ENCODE data around the gene ARRDC4. TPM values are rescaled to one million over a fixed set of nuclear protein-coding genes. Genes with fewer than 3 reads are reported as not detected.

Gene ARRDC4
- total and polyA plus RNA-seq, 5 donors from 2014 or later, result 0.28 to 0.59 (median 0.36) TPM; not detected in 1

- ATAC-seq (ENCODE audit: low read depth in 2 of 2) (no peak), DNase-seq (no peak)
- Histone ChIP-seq H3K9me3 (ENCODE audit: control insufficient read depth in 2 of 2, low read length in 2 of 2) (no peaks in the 10 kb centered on the region), H3K4me3 (ENCODE audit: low read depth, low read length) (no peak overlapping the region), H3K36me3 (ENCODE audit: control insufficient read depth, insufficient read depth, low read length) (peaks cover 3% of the 10 kb centered on the region), H3K4me1 (ENCODE audit: control insufficient read depth, insufficient read depth, low read length, poor library complexity, severe bottlenecking) (no peaks in the 10 kb centered on the region), H3K27ac (ENCODE audit: insufficient read depth, low read length, poor library complexity, severe bottlenecking) (no peak overlapping the region), H3K27me3 (ENCODE audit: control insufficient read depth, insufficient read depth, low read length) (no peaks in the 10 kb centered on the region)
- peaks cover 0 to 3% (median 0%) of the 10 kb centered on the region in 4 donors for H3K4me1 Mint-ChIP-seq
- peaks cover 4% of the 10 kb centered on the region for H3K27me3 Mint-ChIP-seq
- H3K4me3 Mint-ChIP-seq, result no peak overlapping the region
- peaks cover 13% of the 10 kb centered on the region for H3K36me3 Mint-ChIP-seq
- no peak overlapping the region for H3K27ac Mint-ChIP-seq
- no peaks in the 10 kb centered on the region for H3K9me3 Mint-ChIP-seq
These were observed 7.4 kb downstream of the ARRDC4 start for GRCh38 chr15:97967881-97968280.

GRCh38 chr15:97968380-97968779, 7.9 kb downstream of the ARRDC4 start:
- H3K9me3 Mint-ChIP-seq, result no peaks in the 10 kb centered on the region
- H3K27ac Mint-ChIP-seq, result no peak overlapping the region
- no peaks in the 10 kb centered on the region for H3K4me1 ChIP-seq (ENCODE audit: control insufficient read depth, insufficient read depth, low read length, poor library complexity, severe bottlenecking)
- H3K27ac ChIP-seq (ENCODE audit: insufficient read depth, low read length, poor library complexity, severe bottlenecking), result no peak overlapping the region
- no peaks in the 10 kb centered on the region for H3K9me3 ChIP-seq (ENCODE audit: control insufficient read depth in 2 of 2, low read length in 2 of 2)
- peaks cover 4% of the 10 kb centered on the region for H3K27me3 Mint-ChIP-seq
- peaks cover 13% of the 10 kb centered on the region for H3K36me3 Mint-ChIP-seq
- H3K36me3 ChIP-seq (ENCODE audit: control insufficient read depth, insufficient read depth, low read length), result peaks cover 3% of the 10 kb centered on the region
- no peak for DNase-seq
- peaks cover 0 to 2% (median 0%) of the 10 kb centered on the region in 4 donors for H3K4me1 Mint-ChIP-seq
- no peak overlapping the region for H3K4me3 Mint-ChIP-seq
- H3K27me3 ChIP-seq (ENCODE audit: control insufficient read depth, insufficient read depth, low read length), result no peaks in the 10 kb centered on the region
- no peak for ATAC-seq (ENCODE audit: low read depth in 2 of 2)
- no peak overlapping the region for H3K4me3 ChIP-seq (ENCODE audit: low read depth, low read length)

GRCh38 chr15:97972366-97972765, 11.9 kb downstream of the ARRDC4 start:
- Histone ChIP-seq H3K27ac (ENCODE audit: insufficient read depth, low read length, poor library complexity, severe bottlenecking) (no peak overlapping the region), H3K9me3 (ENCODE audit: control insufficient read depth in 2 of 2, low read length in 2 of 2) (no peaks in the 10 kb centered on the region), H3K27me3 (ENCODE audit: control insufficient read depth, insufficient read depth, low read length) (no peaks in the 10 kb centered on the region), H3K36me3 (ENCODE audit: control insufficient read depth, insufficient read depth, low read length) (peaks cover 3% of the 10 kb centered on the region), H3K4me3 (ENCODE audit: low read depth, low read length) (no peak overlapping the region), H3K4me1 (ENCODE audit: control insufficient read depth, insufficient read depth, low read length, poor library complexity, severe bottlenecking) (no peaks in the 10 kb centered on the region)
- Mint-ChIP-seq H3K36me3 (peaks cover 13% of the 10 kb centered on the region), H3K27ac (no peak overlapping the region), H3K27me3 (no peaks in the 10 kb centered on the region), H3K4me1 (no peaks in the 10 kb centered on the region), H3K9me3 (no peaks in the 10 kb centered on the region), H3K4me3 (no peak overlapping the region)
- no peak for ATAC-seq (ENCODE audit: low read depth in 2 of 2)
- DNase-seq, result no peak

- Mint-ChIP-seq H3K27ac (no peak overlapping the region), H3K27me3 (no peaks in the 10 kb centered on the region)
These were observed 15.6 kb downstream of the ARRDC4 start for GRCh38 chr15:97976129-97976528.

GRCh38 chr15:97976766-97977503, 16.4 kb downstream of the ARRDC4 start:
- no peaks in the 10 kb centered on the region for H3K4me1 ChIP-seq (ENCODE audit: control insufficient read depth, insufficient read depth, low read length, poor library complexity, severe bottlenecking)
- H3K36me3 Mint-ChIP-seq, result peaks cover 2% of the 10 kb centered on the region

More at GRCh38 chr15:97976129-97976528, 15.6 kb downstream of the ARRDC4 start:
- Mint-ChIP-seq H3K4me1 (peaks cover 0 to 2% (median 0%) of the 10 kb centered on the region in 4 donors), H3K36me3 (peaks cover 10% of the 10 kb centered on the region), H3K9me3 (peaks cover 0 to 2% (median 0%) of the 10 kb centered on the region in 7 donors), H3K4me3 (no peak overlapping the region)
- DNase-seq (no peak), ATAC-seq (ENCODE audit: low read depth in 2 of 2) (no peak)
- no peaks in the 10 kb centered on the region for H3K36me3 ChIP-seq (ENCODE audit: control insufficient read depth, insufficient read depth, low read length)
- H3K9me3 ChIP-seq (ENCODE audit: control insufficient read depth in 2 of 2, low read length in 2 of 2), result no peaks in the 10 kb centered on the region
- no peaks in the 10 kb centered on the region for H3K4me1 ChIP-seq (ENCODE audit: control insufficient read depth, insufficient read depth, low read length, poor library complexity, severe bottlenecking)
- no peaks in the 10 kb centered on the region for H3K27me3 ChIP-seq (ENCODE audit: control insufficient read depth, insufficient read depth, low read length)
- no peak overlapping the region for H3K27ac ChIP-seq (ENCODE audit: insufficient read depth, low read length, poor library complexity, severe bottlenecking)
- H3K4me3 ChIP-seq (ENCODE audit: low read depth, low read length), result no peak overlapping the region

GRCh38 chr15:97977734-97978133, 17.2 kb downstream of the ARRDC4 start:
- H3K9me3 Mint-ChIP-seq, result peaks cover 0 to 2% (median 0%) of the 10 kb centered on the region in 7 donors
- H3K4me3 Mint-ChIP-seq, result no peak overlapping the region
- no peak overlapping the region for H3K27ac Mint-ChIP-seq
- Histone ChIP-seq H3K4me3 (ENCODE audit: low read depth, low read length) (no peak overlapping the region), H3K27me3 (ENCODE audit: control insufficient read depth, insufficient read depth, low read length) (no peaks in the 10 kb centered on the region), H3K27ac (ENCODE audit: insufficient read depth, low read length, poor library complexity, severe bottlenecking) (no peak overlapping the region), H3K36me3 (ENCODE audit: control insufficient read depth, insufficient read depth, low read length) (no peaks in the 10 kb centered on the region), H3K4me1 (ENCODE audit: control insufficient read depth, insufficient read depth, low read length, poor library complexity, severe bottlenecking) (no peaks in the 10 kb centered on the region), H3K9me3 (ENCODE audit: control insufficient read depth in 2 of 2, low read length in 2 of 2) (no peaks in the 10 kb centered on the region)
- H3K4me1 Mint-ChIP-seq, result peaks cover 0 to 3% (median 0%) of the 10 kb centered on the region in 4 donors
- no peaks in the 10 kb centered on the region for H3K27me3 Mint-ChIP-seq
- ATAC-seq (ENCODE audit: low read depth in 2 of 2), result no peak
- no peak for DNase-seq
- no peaks in the 10 kb centered on the region for H3K36me3 Mint-ChIP-seq

More at GRCh38 chr15:97976766-97977503, 16.4 kb downstream of the ARRDC4 start:
- Histone ChIP-seq H3K36me3 (ENCODE audit: control insufficient read depth, insufficient read depth, low read length) (no peaks in the 10 kb centered on the region), H3K27ac (ENCODE audit: insufficient read depth, low read length, poor library complexity, severe bottlenecking) (no peak overlapping the region), H3K9me3 (ENCODE audit: control insufficient read depth in 2 of 2, low read length in 2 of 2) (no peaks in the 10 kb centered on the region), H3K27me3 (ENCODE audit: control insufficient read depth, insufficient read depth, low read length) (no peaks in the 10 kb centered on the region), H3K4me3 (ENCODE audit: low read depth, low read length) (no peak overlapping the region)
- H3K9me3 Mint-ChIP-seq, result peaks cover 0 to 2% (median 0%) of the 10 kb centered on the region in 7 donors
- no peak overlapping the region for H3K27ac Mint-ChIP-seq
- no peak for DNase-seq
- peaks cover 0 to 3% (median 0%) of the 10 kb centered on the region in 4 donors for H3K4me1 Mint-ChIP-seq
- no peak for ATAC-seq (ENCODE audit: low read depth in 2 of 2)
- H3K27me3 Mint-ChIP-seq, result no peaks in the 10 kb centered on the region
- no peak overlapping the region for H3K4me3 Mint-ChIP-seq

GRCh38 chr15:97978401-97979139, 18.1 kb downstream of the ARRDC4 start:
- no peaks in the 10 kb centered on the region for H3K36me3 Mint-ChIP-seq
- no peak for ATAC-seq (ENCODE audit: low read depth in 2 of 2)
- Histone ChIP-seq H3K27me3 (ENCODE audit: control insufficient read depth, insufficient read depth, low read length) (no peaks in the 10 kb centered on the region), H3K4me3 (ENCODE audit: low read depth, low read length) (no peak overlapping the region), H3K27ac (ENCODE audit: insufficient read depth, low read length, poor library complexity, severe bottlenecking) (no peak overlapping the region), H3K9me3 (ENCODE audit: control insufficient read depth in 2 of 2, low read length in 2 of 2) (no peaks in the 10 kb centered on the region), H3K36me3 (ENCODE audit: control insufficient read depth, insufficient read depth, low read length) (no peaks in the 10 kb centered on the region), H3K4me1 (ENCODE audit: control insufficient read depth, insufficient read depth, low read length, poor library complexity, severe bottlenecking) (no peaks in the 10 kb centered on the region)
- no peak overlapping the region for H3K27ac Mint-ChIP-seq
- no peaks in the 10 kb centered on the region for H3K27me3 Mint-ChIP-seq
- no peak for DNase-seq
- H3K9me3 Mint-ChIP-seq, result peaks cover 0 to 4% (median 0%) of the 10 kb centered on the region in 7 donors
- peaks cover 0 to 3% (median 0%) of the 10 kb centered on the region in 4 donors for H3K4me1 Mint-ChIP-seq
- H3K4me3 Mint-ChIP-seq, result no peak overlapping the region

Data from CD4-positive, CD25-positive, alpha-beta regulatory T cell (primary cell).